Smooth muscle cell (in vitro differentiated cells): ENCODE data around the gene CBY1. TPM values are rescaled to one million over a fixed set of nuclear protein-coding genes. Genes with fewer than 3 reads are reported as not detected.
"Not testable (repeated sequence)": the region's sequence is repeated elsewhere in the genome, so short reads cannot be mapped to it uniquely, and the experiment has no call there.

ENCODE experiments used
- DNase-seq: peaks from one replicate; lab custom pipeline; 2025; ENCODE audit not compliant: unreplicated experiment; lab: John Stamatoyannopoulos, UW
- H2AFZ ChIP-seq: fragments of 200-600 bp; sonication (generic); 2 replicates; pipeline ENCODE4 v1.6.0; 2016; ENCODE audit warnings: antibody characterized with exemption, low read depth, mild to moderate bottlenecking
- H3F3A ChIP-seq: fragments of 200-600 bp; sonication (generic); 2 replicates; pipeline ENCODE4 v1.6.0; 2017; ENCODE audit warnings: antibody characterized with exemption, low read depth
- H3K27ac ChIP-seq: fragments of 200-600 bp; sonication (generic); 2 replicates; pipeline ENCODE4 v1.5.1; 2016; ENCODE audit warnings: low read depth, mild to moderate bottlenecking
- H3K27me3 ChIP-seq: fragments of 200-600 bp; sonication (generic); 2 replicates; pipeline ENCODE4 v1.6.1; 2016; ENCODE audit warnings: low read depth, mild to moderate bottlenecking
- H3K36me3 ChIP-seq: fragments of 200-600 bp; sonication (generic); 2 replicates; pipeline ENCODE4 v1.5.1; 2016; ENCODE audit warnings: low read depth
- H3K4me1 ChIP-seq: fragments of 200-600 bp; sonication (generic); 2 replicates; pipeline ENCODE4 v1.5.1; 2016; ENCODE audit warnings: low read depth
- H3K4me2 ChIP-seq: fragments of 200-600 bp; sonication (generic); 2 replicates; pipeline ENCODE4 v1.6.0; 2016; ENCODE audit warnings: mild to moderate bottlenecking
- H3K4me3 ChIP-seq: fragments of 200-600 bp; sonication (generic); 2 replicates; pipeline ENCODE4 v1.5.1; 2016; ENCODE audit warnings: mild to moderate bottlenecking
- H3K79me2 ChIP-seq: fragments of 200-600 bp; sonication (generic); 2 replicates; pipeline ENCODE4 v1.6.0; 2016; ENCODE audit warnings: low read depth, mild to moderate bottlenecking
- H3K9ac ChIP-seq: fragments of 200-600 bp; sonication (generic); 2 replicates; pipeline ENCODE4 v1.6.0; 2016; ENCODE audit warnings: low read depth
- H3K9me3 ChIP-seq: fragments of 200-600 bp; sonication (generic); replicated peaks from 2 replicates; pipeline ENCODE4 v1.5.1; 2016; ENCODE audit warnings: low read depth
- H4K20me1 ChIP-seq: fragments of 200-600 bp; sonication (generic); 2 replicates; pipeline ENCODE4 v1.6.0; 2016; ENCODE audit warnings: low read depth
- CTCF ChIP-seq: fragments of 200-600 bp; sonication (generic); IDR thresholded peaks from 2 replicates; pipeline ENCODE4 v1.5.1; 2017; ENCODE audit warnings: borderline replicate concordance, mild to moderate bottlenecking, antibody characterized with exemption; ENCODE audit not compliant: insufficient read depth, poor library complexity, severe bottlenecking
- whole genome bisulfite sequencing: methylation state at CpG from one replicate; pipeline ENCODE4 v1.1.7; 2016; ENCODE audit warnings: low lambda C conversion rate; 5-methylcytosine and 5-hydroxymethylcytosine counted together
- polyA plus RNA-seq: library from polyadenylated mRNA; unstranded; fragments of >200 nt; fragmentation: Nextera tagmentation; extraction: Ambion mirVana; gene quantifications from 2 replicates; pipeline ENCODE4 v1.2.1, GENCODE V29; 2016
- total RNA-seq: library from RNA; depleted of rRNA; stranded (reverse); fragments of >200 nt; gene quantifications from 2 replicates; pipeline ENCODE4 v1.2.3, GENCODE V29; 2014

The CBY1 gene
- total and polyA plus RNA-seq, 2 experiments from 2014 or later = 12.3 to 52.9 TPM

GRCh38 chr22:38632528-38632927, 23.9 kb upstream of the CBY1 start:
- H3K9me3 ChIP-seq = no peaks in the 10 kb centered on the region
- H3F3A ChIP-seq = no peaks in the 10 kb centered on the region
- H3K79me2 ChIP-seq = no peaks in the 10 kb centered on the region
- H3K9ac ChIP-seq = no peak overlapping the region
- H3K36me3 ChIP-seq = no peaks in the 10 kb centered on the region
- H3K27me3 ChIP-seq = no peaks in the 10 kb centered on the region
- H3K27ac ChIP-seq = no peak overlapping the region
- no peaks in the 10 kb centered on the region for H4K20me1 ChIP-seq
- TF ChIP-seq CTCF = no peak
- no peaks in the 10 kb centered on the region for H3K4me1 ChIP-seq
- no peak overlapping the region for H3K4me2 ChIP-seq
- no peak for DNase-seq
- no peak overlapping the region for H3K4me3 ChIP-seq
- no peak overlapping the region for H2AFZ ChIP-seq
- WGBS = 88% methylated on average over 3 of the region's 3 CpGs

- Histone ChIP-seq H3K4me2 (no peak overlapping the region), H3K9ac (no peak overlapping the region), H3K4me1 (no peaks in the 10 kb centered on the region), H2AFZ (no peak overlapping the region), H3K9me3 (no peaks in the 10 kb centered on the region), H4K20me1 (no peaks in the 10 kb centered on the region), H3K27me3 (no peaks in the 10 kb centered on the region), H3K4me3 (no peak overlapping the region), H3K27ac (no peak overlapping the region), H3F3A (no peaks in the 10 kb centered on the region), H3K79me2 (no peaks in the 10 kb centered on the region), H3K36me3 (no peaks in the 10 kb centered on the region)
- no peak for TF ChIP-seq CTCF
- 94% methylated on average over 2 of the region's 2 CpGs for WGBS
- no peak for DNase-seq
Observed at GRCh38 chr22:38638216-38638615, 18.2 kb upstream of the CBY1 start.

GRCh38 chr22:38638728-38639127, 17.7 kb upstream of the CBY1 start:
- WGBS = 73% methylated on average over 3 of the region's 3 CpGs
- no peaks in the 10 kb centered on the region for H3K27me3 ChIP-seq
- no peaks in the 10 kb centered on the region for H4K20me1 ChIP-seq
- no peaks in the 10 kb centered on the region for H3K36me3 ChIP-seq
- no peak overlapping the region for H3K4me2 ChIP-seq
- no peaks in the 10 kb centered on the region for H3K79me2 ChIP-seq
- no peak overlapping the region for H3K9ac ChIP-seq
- no peak overlapping the region for H3K4me3 ChIP-seq
- TF ChIP-seq CTCF = no peak
- DNase-seq = no peak
- no peak overlapping the region for H2AFZ ChIP-seq
- H3K9me3 ChIP-seq = no peaks in the 10 kb centered on the region
- no peak overlapping the region for H3K27ac ChIP-seq
- no peaks in the 10 kb centered on the region for H3K4me1 ChIP-seq
- no peaks in the 10 kb centered on the region for H3F3A ChIP-seq

GRCh38 chr22:38641476-38642040, 14.9 kb upstream of the CBY1 start:
- Histone ChIP-seq H2AFZ (no peak overlapping the region), H3K79me2 (no peaks in the 10 kb centered on the region), H3K27me3 (no peaks in the 10 kb centered on the region), H3F3A (no peaks in the 10 kb centered on the region), H3K4me1 (no peaks in the 10 kb centered on the region), H4K20me1 (no peaks in the 10 kb centered on the region), H3K4me3 (no peak overlapping the region), H3K27ac (no peak overlapping the region), H3K9me3 (no peaks in the 10 kb centered on the region), H3K4me2 (no peak overlapping the region), H3K36me3 (no peaks in the 10 kb centered on the region), H3K9ac (no peak overlapping the region)
- no peak for TF ChIP-seq CTCF
- DNase-seq = no peak
- WGBS = 93% methylated on average over 10 of the region's 13 CpGs

GRCh38 chr22:38644245-38644644, 12.2 kb upstream of the CBY1 start:
- not testable (repeated sequence) for H3K27me3 ChIP-seq, H3F3A ChIP-seq, DNase-seq, H3K9ac ChIP-seq, H3K4me2 ChIP-seq, H2AFZ ChIP-seq, H3K9me3 ChIP-seq, H3K4me3 ChIP-seq, H3K79me2 ChIP-seq, H3K27ac ChIP-seq, H4K20me1 ChIP-seq, H3K4me1 ChIP-seq, H3K36me3 ChIP-seq
- 94% methylated on average over 5 of the region's 5 CpGs for WGBS
